Calu3 (cell line): ENCODE measurements around the gene OGDHL. TPM values are rescaled to one million over a fixed set of nuclear protein-coding genes. Genes with fewer than 3 reads are reported as not detected.

Source experiments
- BruUV-seq: library from RNA; stranded (reverse); fragments of 400-500 nt; replicated peaks from 2 replicates; lab custom pipeline; 2021; lab: Mats Ljungman, UMichigan
- CTCF ChIA-PET: fragments of 300-600 bp; sonication (Branson Sonifier 250); formaldehyde crosslinking; loops from one replicate; lab custom pipeline; 2022; ENCODE audit warnings: antibody characterized with exemption; lab: Charles Lee
- DNase-seq: peaks from one replicate; pipeline ENCODE4 v3.0.0; 2022
- H3K27ac Mint-ChIP-seq: one replicate; pipeline ENCODE4 v1.8.0; 2022; ENCODE audit warnings: mixed read lengths; ENCODE audit not compliant: unreplicated experiment
- H3K27me3 Mint-ChIP-seq: one replicate; pipeline ENCODE4 v1.8.0; 2022; ENCODE audit warnings: mixed read lengths; ENCODE audit not compliant: unreplicated experiment
- H3K36me3 Mint-ChIP-seq: one replicate; pipeline ENCODE4 v1.8.0; 2022; ENCODE audit warnings: mild to moderate bottlenecking, moderate library complexity, mixed read lengths; ENCODE audit not compliant: insufficient read depth, unreplicated experiment
- H3K4me1 Mint-ChIP-seq: one replicate; pipeline ENCODE4 v1.8.0; 2022; ENCODE audit warnings: mild to moderate bottlenecking, low read depth, mixed read lengths; ENCODE audit not compliant: unreplicated experiment
- H3K4me3 Mint-ChIP-seq: one replicate; pipeline ENCODE4 v1.8.0; 2022; ENCODE audit warnings: mild to moderate bottlenecking, low read depth, moderate library complexity, mixed read lengths; ENCODE audit not compliant: unreplicated experiment
- H3K9me3 Mint-ChIP-seq: one replicate; pipeline ENCODE4 v1.8.0; 2022; ENCODE audit warnings: low read depth, mixed read lengths; ENCODE audit not compliant: unreplicated experiment
- CTCF ChIP-seq: fragments of 200-600 bp; IDR thresholded peaks from one replicate; pipeline ENCODE4 v1.8.0; 2022; ENCODE audit warnings: antibody characterized with exemption; ENCODE audit not compliant: unreplicated experiment
- intact Hi-C: fragments of 100-400 bp; cut with micrococcal nuclease; formaldehyde crosslinking; loops from one replicate; pipeline ENCODE4 v1.10.0; 2022; ENCODE audit not compliant: unreplicated experiment
- total RNA-seq: library from RNA; stranded (reverse); gene quantifications from 2 replicates; pipeline ENCODE4 v1.2.3, GENCODE V29; 2022

The OGDHL gene
- total RNA-seq, 1 experiment from 2014 or later, result 0.24 TPM

DNA sequence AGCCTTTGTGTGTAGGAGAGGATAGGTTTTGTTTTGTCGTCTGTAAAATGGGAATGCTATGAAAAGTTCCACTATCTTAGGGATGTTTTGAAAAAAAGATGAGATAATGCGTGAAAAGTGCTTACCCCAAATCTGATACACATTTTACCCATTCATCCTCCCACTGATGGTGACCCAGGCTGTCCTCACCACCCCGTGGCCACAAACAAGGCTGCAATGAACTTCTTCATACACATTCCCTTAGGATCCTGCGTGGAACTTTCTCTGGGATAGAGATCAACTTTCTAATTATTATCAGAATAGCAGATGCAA, 399 bp upstream of the OGDHL start:
- Mint-ChIP-seq H3K4me1 (no peaks in the 10 kb centered on the region), H3K9me3 (peaks cover 3% of the 10 kb centered on the region), H3K27me3 (peaks cover 68% of the 10 kb centered on the region), H3K36me3 (peaks cover 7% of the 10 kb centered on the region), H3K27ac (no peak overlapping the region), H3K4me3 (peak overlapping the region; percentile 72)
- no peak for TF ChIP-seq CTCF
- CTCF ChIA-PET, result interaction anchor here (0.6 kb wide), 1 partner anchor 8 kb away, joined by 4 read pairs; no protein-coding TSS in a partner anchor
- no TSS peak for BruUV-seq
- no peak for DNase-seq
- intact Hi-C loops, result loop anchor here (10.0 kb wide), 1 partner anchor 168 kb away; no protein-coding TSS in a partner anchor

DNA sequence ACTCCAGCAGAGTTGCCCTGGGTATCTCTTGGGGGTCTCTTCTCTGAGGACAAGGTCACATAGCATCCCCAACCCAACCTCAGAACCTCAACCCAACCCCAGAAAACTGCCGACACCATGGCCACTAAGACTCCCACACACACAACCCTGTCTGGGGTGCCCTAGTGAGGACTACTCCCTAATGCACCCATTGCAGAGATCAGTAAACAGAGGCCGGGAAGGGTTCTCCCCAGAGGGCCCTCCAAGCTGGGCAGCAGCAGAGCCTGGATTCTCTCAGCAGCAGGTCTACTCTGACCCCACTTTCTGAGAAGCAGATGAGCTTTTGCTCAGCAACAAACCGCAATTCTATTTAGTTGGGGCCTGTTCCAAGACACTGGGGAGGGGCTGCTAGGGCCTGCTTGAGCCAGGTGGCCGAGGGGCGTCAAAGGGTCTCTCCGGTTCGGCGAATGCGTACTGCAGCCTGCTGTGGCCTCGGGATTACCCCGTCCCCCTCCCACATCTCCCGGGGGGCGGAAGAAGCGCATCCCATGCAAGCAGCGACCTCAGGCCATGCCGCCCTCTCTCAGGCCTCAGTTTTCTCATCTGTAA, 828 bp downstream of the OGDHL start:
- intact Hi-C loops, result loop anchor here (10.0 kb wide), 1 partner anchor 166 kb away; no protein-coding TSS in a partner anchor
- Mint-ChIP-seq H3K4me1 (no peaks in the 10 kb centered on the region), H3K27ac (no peak overlapping the region), H3K36me3 (peaks cover 7% of the 10 kb centered on the region), H3K4me3 (peak overlapping the region; percentile 72), H3K27me3 (peaks cover 68% of the 10 kb centered on the region), H3K9me3 (no peaks in the 10 kb centered on the region)
- TF ChIP-seq CTCF, result no peak
- no peak for DNase-seq
- no TSS peak for BruUV-seq
- CTCF ChIA-PET, result no interaction called here

DNA sequence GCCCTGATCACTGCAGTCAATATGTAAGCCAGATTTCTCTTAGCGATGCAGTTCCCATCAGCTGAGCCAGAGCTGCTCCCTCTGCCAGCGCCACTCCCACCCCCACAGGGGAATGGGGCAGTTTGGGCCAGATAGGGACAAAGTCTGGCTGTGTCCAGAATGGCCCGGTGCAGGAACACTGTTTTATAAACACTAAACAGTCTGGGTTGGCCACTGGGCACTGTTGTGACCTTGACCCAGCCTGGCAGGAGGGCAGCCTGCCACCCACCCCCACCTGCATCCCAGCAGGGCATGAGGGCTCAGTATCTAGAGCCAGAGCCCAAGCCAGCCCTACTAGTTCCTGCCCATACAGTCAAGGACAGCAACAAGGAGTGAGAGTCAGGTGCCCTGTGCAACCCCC, 1.3 kb downstream of the OGDHL start:
- TF ChIP-seq CTCF, result no peak
- CTCF ChIA-PET, result no interaction called here
- H3K4me1 Mint-ChIP-seq, result no peaks in the 10 kb centered on the region
- H3K9me3 Mint-ChIP-seq, result no peaks in the 10 kb centered on the region
- peak overlapping the region; percentile 72 for H3K4me3 Mint-ChIP-seq
- peaks cover 7% of the 10 kb centered on the region for H3K36me3 Mint-ChIP-seq
- DNase-seq, result no peak
- no peak overlapping the region for H3K27ac Mint-ChIP-seq
- peaks cover 71% of the 10 kb centered on the region for H3K27me3 Mint-ChIP-seq
- intact Hi-C loops, result loop anchor here (10.0 kb wide), 1 partner anchor 166 kb away; no protein-coding TSS in a partner anchor
- BruUV-seq, result no TSS peak

DNA sequence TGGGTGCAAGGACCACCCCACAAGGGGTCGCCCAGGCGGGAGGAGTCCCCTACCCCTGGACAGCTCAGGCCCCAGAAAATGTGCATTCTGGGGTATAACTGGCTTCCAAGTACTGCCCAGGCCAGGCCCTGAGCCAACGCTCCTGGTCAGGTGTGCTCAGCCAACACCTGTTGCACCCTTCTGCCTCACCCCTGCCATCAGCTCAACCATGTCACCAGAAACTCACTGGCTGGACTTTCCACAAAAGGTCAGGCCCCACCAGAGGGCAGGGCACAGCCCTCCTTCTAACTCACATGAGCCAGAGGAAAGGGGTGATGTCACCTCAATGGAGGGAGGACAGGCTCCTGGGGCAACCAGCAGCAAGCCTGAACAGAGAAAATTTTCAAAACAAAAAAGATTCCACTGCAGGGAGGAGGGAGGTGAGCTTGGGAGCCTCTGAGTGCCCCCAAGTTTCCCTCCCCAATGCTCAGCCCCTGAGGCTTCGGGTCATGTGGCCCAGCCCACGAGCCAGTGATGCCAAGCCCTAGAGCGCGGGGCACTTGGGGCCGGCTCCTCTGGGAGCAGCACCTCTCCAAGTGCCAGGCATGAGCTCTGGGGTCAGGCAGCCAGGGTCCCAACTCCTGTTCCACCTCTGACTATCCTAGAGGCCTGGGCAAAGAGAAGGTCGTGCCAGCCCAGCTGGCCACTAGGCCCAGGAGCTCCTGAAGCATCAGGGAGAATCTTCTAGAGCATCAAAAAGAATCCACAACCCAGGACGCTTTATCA, 2.2 kb downstream of the OGDHL start:
- CTCF ChIA-PET, result no interaction called here
- Mint-ChIP-seq H3K27ac (no peak overlapping the region), H3K36me3 (peaks cover 7% of the 10 kb centered on the region), H3K27me3 (peaks cover 79% of the 10 kb centered on the region), H3K4me3 (no peak overlapping the region), H3K4me1 (no peaks in the 10 kb centered on the region), H3K9me3 (no peaks in the 10 kb centered on the region)
- DNase-seq, result no peak
- intact Hi-C loops, result loop anchor here (10.0 kb wide), 1 partner anchor 165 kb away; no protein-coding TSS in a partner anchor
- BruUV-seq, result no TSS peak
- no peak for TF ChIP-seq CTCF
